Stimulated activated CD4-positive, alpha-beta T cell treated with anti-CD3 and anti-CD28 coated beads, Interleukin-1b, Interleukin-23, amount 100 ng/mL, for 4 hours (primary cell): ENCODE measurements around the gene UNKL.
"Not testable (repeated sequence)": the region's sequence is repeated elsewhere in the genome, so short reads cannot be mapped to it uniquely, and the experiment has no call there.

ENCODE experiments used
- DNase-seq, 2 donors: peaks; one replicate each; pipeline ENCODE4 v3.0.0-alpha.2; 2020; ENCODE audit warnings: low read depth in 2 of 2

The UNKL gene

DNA sequence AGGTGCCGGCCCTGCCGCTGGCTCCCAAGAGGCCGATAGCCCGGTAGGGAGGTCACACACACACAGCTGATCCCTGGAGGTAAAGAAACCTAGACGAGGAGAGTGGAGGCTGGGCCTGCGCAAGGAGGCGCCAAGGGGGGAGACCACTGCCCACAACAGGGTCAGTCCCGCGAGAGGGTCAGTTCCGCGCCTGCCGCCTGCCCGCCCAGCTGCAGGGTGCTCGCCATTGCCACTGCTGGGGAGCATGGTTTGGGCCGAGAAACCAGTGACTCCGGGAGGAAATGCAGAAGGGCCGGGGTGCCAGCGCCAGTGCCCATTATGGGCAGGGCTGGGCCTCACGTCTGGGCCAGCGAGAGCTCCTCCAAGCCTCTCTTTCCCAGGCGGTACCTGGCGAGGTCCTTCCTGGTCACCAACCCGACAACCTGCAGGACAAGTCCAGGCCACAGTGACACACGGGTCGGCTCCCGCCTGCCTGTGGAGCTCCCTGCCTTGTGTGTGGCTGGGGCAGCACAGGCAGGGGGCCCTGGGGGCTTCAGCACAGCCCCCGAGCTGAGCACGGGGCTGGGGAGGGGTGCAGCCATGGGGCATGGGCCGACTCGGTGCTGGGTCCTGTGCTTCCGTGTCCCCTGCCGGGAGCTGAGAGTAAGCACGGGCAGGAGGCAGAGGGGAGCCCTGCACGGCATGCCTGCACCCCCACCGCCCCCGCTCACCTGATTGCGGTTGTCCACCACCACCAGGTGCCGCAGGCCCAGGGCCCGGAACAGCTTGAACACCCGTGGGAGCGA, 32.0 kb upstream of the UNKL start:
- DNase-seq = no peak

DNA sequence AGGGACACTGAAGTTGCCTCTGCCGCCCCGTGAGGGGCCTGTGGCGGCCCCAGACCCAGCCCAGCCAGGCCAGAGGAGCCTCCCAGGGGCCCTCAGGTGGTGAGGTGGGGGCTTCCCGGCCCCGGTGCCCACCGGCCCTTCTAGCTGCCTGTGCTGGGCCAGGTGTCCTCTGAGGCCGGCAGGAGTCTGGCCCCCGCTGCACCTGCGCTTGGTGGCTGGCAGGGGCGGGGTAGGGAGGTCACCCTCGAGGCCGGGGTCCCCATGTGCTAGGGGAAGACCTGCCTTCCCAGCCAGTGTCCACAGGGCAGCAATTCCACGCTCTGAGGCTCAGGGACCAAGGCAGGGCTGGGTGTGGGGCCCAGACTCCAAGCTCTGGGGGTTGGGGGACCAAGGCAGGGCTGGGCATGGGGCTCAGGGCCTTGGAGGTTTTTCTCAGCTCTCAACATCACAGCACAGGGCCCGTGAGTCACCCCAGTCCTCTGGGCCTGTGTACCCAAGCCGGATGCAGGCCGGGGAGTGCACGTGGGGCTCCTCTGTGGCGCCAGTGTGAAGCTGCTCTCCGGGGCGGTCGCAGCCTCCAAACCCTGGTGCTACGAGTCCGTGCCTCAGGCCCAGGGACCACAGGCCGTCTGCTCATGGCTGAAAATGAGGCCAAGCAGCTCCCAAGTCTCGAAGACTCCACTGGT, 31.2 kb upstream of the UNKL start:
- no peak for DNase-seq

DNA sequence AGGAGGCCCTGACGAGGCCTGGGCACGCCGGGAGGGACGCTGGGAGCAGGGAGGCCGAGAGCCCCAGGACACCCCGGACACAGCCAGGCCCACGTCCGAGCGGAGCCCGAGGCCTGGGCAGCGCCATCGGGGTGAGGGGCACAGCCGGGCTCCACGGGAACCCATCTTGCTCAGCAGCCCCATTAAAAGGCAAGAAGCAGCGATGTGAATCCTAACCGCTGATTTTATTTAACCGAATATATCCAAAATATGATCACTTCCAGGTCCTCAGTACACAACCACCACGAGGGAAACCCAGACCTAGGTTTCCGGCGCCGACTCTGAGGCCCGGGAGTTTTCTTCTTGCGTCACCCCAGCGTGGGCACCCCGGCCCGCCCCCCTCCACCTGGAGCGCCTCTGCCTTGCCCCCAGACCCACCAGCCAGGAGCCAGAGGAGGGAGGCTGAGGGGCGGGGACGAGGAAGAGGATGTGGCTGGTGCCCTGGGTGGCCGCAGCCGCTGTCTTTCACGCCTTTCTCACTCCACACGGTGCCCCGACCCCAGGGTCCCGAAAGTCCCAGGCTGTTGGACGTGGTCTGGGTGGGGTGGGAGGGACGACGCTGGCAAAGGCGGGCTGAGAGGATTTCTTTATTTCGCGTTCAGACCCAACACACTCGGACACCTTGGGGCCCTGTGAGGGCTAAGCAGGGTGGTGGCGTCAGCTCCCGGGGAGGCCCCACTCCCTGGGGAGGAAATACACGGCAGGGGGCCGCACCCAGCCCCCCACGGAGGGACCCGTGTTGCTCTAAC, 30.4 kb upstream of the UNKL start:
- no peak for DNase-seq

DNA sequence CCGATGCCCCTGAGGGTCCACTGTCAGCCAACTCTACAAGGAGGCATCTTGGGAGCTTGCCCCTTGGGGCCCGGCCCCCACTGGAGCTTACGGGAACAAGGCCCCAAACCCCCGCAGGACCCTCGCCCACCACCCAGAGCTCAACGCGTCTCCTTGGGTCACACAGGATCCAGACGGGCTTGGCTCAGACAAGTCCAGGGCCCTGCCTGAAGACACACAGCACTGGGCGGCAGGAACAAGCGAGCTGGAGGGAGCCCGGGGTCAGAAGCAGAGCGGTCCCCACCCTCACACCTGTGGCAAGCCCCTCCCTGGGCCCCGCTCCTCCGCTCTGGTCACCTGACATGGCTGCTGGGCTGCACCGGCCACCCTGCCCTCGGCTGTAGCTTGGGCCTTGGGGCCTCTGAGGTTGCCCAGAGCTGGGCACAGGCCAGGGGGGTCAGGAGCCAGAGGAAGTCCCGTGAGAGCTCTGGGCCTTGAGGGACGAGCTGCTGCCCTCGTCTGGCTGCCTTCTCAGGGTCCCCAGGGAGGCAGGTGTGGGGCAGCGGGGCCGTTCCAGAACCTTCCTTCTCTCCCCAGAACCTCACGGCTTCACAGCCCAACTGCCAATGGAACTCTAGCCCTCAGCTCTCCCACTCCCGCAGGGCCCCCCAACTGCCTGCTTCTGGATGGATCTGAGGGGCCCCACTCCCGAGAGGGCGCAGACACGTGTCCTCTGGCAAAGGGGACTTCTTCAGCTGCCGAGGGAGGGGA, 29.7 kb upstream of the UNKL start, which contains the start of gene CCDC154:
CCDC154 (minus strand) TSS at position 577 of the 750 bp plus-strand sequence; CDS start at position 343, 234 bp downstream.
- no peak for DNase-seq

DNA sequence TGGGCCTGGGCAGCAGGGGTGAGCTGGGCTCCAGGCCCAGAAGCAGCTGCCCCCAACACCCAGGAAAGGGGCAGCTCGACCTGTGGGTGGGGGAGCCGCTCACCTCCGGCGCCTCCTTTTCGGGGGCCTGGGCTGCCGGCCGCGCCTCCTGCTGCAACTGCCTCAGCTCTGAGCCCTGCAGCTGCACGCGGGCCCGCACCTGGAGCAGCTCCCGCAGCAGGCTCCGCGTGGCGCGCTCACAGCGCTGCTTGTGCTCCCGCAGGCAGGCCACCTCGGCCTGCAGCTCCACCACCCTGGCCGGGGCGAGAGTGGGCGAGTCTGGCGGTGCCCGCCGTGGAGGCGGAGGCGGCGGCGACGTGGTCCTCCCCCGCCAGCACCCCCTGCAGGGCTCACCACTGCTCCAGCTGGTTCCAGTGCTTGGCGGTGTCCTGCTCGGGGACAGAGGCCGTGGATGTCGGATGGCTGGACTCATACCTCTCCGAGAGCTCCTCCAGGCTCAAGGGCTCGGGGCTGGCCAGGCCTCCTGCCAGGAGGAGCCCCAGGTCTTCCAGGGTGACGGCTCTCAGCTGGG, 29.0 kb upstream of the UNKL start:
- DNase-seq = no peak

DNA sequence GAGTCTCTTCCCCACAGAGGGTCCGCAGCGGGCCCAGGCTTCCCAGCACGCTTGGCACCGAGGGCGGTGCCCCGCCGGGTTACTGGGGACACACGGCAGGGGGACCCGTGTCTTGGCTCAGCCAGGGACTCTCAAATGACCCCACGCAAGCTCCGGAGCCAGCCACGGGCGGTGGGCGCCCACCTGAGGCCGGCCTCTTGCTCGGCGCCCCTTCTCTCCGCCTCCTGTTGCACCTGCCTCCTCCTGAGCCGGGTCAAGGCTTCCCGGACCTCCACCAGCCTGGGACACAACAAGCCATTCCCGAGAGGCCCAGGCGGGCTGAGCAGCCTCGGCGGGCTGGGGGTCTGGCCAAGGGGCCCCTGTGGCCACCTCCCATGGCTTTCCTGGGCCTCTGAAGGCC, 28.2 kb upstream of the UNKL start:
- DNase-seq = no peak

DNA sequence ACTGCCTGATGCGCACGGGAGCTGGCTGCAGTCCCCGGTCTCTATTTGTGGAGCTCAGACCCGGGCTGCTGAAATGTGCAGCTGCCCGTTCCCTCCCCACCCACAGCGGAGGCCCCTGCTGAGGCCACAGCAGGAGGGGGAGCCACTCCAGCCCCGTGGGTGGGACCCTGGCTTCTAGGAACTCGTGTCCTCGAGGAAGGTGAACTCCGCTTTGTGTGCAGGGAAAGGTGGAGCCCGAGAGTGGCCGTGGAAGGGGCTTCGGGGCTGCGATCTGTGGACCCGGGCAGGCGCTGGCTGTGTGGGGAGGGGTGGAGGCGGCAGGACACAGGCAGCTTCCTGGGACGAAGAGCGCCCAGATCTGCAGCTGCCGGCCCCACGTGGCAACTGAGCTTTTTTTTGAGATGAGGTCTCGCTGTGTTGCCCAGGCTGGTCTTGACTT, 26.9 kb upstream of the UNKL start:
- DNase-seq = no peak

DNA sequence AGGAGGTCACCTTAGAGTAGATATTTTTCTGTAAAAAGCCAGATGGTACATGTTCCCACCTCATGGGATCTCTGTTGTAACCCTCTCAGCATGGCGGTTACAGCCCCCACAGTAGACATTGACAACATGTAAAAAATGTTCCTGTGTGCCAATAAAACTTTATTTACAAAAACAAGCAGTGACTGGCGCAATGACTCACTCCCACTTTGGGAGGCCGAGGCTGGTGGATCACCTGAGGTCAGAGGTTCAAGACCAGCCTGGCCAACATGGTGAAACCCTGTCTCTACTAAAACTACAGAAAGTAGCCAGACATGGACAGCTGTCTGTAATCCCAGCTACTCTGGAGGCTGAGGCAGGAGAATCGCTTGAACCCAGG, 25.2 kb upstream of the UNKL start:
- DNase-seq = not testable (repeated sequence)

DNA sequence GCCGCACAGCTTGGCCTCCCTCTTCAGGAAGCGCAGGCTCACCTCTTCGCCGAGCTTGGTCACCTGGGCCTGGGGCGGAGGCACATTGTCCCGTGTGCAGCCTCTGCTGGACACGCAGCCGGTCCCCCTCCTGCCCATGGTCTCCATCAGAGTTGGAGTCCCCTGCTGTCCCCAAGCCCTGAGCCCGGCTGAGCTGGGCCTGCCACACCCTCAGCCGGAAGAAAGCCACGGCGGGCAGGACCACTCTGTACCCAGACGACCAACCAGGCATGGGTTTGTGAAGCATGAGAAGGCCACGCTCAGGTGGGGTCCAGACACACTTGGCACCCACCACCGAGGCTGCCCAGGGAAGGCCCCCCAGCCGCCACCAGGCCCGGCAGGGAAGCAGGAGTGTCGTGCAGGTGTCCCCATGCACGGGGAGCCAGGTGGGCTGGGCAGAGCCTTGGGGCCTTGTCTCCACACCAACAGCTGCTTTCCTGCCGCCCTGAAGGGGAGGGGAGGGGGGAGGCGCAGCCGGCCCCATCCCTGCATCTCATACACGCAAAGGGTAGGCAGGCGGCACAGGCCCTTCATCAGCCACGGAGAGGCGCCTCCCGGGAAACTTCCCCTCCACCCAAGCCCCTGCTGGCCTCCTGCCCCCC, 24.7 kb upstream of the UNKL start:
- DNase-seq = no peak

DNA sequence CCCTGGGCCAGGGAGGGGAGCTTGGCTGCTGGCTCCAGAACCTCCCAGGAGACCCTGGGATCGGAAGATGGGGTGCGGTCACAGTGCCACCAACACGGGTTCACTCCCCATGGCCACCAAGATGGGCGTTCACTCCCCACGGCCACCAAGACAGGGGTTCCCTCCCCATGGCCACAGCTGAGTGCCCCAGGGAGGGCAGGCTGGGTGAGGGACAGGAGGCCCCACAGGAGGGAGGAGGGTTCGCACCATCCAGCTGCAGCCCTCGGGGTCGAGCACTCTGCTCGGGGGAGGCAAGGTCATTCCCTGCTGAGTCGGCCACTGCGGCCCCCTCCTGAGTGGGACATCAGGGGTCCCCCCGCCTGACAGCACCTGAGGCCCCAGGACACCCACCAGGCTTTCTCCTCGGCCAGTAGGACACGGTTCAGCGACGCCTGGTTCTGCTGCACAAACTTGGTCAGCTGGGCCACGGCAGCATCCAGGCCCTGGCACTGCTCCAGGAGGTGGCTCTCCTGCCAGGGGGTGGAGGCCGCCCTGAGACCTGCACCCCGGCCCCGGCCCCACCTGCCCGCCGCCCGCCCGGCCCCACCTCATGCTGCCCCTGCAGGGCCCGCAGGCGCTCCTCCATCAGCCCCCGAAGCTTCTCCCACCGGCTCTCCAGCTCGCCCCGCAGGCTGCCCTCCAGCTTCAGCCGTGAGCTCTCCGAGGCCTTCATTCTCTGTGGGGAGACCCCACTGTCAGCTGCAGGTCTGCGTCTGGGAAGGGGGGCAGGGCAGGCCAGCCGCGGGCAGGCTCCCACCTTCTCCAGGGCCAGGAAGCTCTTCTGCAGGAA, 23.9 kb upstream of the UNKL start:
- DNase-seq = no peak

DNA sequence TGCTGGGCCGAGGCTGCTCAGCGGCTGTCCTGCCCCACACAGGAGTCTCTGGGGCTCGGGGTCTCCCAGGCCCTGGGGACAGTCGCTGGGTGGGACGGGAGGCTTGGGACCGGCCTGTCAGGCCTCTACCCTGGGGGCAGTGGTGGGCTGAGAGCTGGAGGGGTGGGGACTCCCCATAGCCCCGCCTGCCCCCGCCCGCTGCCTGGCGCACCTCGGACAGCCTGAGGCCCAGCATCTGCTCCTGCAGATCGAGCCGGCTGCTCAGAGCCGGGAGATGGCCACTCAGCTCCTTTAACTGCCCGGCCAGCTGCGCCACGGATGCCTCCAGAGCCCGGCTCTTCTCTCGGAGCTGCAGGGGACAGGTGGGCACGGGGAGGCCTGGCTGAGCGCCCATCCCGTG, 23.1 kb upstream of the UNKL start:
- DNase-seq = no peak

DNA sequence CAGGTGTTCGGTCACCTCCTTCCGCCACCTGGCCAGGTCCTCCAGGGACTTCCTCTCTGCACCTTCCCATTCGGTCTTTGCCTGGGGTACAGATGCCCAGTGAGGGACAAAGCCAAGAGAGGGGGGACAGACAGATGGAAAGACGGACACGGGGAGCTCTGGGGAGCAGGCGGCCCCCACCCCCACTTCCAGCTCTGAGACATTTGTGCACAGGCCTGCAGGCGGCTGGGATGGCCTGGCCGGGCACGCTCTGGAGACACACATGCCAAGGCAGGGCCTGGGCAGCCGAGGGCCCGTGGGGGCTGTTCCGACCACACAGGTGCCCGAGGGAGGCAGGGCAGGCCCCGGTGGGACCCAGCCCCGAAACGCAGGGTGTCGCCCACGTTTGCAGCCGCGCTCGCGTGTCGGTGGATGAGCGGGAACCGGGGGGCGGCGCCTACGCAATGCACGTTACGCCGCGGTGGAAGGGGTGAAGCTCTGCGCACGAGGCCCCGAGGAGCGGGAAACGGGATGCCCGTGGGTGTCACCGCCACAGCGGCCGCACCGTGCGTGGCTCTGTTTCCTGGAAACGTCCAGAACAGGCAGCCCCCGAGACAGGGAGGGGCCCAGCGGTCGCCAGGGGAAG, 22.3 kb upstream of the UNKL start:
- DNase-seq = no peak

DNA sequence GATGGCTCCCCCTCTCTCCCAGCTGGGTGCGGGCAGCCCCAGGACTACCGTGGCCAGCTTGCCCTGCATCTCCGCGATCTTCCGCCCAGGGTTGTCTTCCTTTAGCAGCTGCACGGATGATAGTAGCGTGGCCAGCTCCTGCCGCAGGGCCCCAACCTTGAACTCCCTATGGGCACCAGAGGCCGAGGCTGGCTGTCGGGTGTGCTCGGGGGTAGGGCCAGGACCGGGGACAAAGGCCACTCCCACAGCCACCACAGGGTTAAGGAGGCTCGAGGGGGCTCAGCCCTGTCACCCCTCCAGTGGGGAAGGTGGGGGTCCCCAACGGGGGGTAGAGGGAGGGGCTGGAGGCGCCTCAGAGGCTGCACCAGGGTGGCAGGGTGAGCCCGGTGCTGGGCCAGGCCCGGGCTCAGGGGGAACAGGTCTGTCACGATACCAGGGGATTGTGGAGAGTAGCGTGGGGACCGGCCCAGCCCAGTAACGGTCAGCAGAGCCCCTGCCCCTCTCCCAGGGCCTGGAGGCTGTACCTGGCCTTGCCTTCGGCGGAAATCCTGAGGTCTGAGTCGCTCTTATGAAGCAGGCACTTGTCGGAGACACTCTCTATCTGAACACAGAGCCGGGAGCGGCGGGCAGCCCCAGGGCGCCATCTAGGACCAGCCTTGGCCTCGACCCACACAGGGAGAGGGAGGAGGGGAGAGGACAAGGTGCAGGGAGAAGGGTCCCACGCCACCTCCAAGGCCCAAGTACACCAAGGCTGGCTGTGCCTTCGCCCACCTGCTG, 21.6 kb upstream of the UNKL start:
- no peak for DNase-seq

DNA sequence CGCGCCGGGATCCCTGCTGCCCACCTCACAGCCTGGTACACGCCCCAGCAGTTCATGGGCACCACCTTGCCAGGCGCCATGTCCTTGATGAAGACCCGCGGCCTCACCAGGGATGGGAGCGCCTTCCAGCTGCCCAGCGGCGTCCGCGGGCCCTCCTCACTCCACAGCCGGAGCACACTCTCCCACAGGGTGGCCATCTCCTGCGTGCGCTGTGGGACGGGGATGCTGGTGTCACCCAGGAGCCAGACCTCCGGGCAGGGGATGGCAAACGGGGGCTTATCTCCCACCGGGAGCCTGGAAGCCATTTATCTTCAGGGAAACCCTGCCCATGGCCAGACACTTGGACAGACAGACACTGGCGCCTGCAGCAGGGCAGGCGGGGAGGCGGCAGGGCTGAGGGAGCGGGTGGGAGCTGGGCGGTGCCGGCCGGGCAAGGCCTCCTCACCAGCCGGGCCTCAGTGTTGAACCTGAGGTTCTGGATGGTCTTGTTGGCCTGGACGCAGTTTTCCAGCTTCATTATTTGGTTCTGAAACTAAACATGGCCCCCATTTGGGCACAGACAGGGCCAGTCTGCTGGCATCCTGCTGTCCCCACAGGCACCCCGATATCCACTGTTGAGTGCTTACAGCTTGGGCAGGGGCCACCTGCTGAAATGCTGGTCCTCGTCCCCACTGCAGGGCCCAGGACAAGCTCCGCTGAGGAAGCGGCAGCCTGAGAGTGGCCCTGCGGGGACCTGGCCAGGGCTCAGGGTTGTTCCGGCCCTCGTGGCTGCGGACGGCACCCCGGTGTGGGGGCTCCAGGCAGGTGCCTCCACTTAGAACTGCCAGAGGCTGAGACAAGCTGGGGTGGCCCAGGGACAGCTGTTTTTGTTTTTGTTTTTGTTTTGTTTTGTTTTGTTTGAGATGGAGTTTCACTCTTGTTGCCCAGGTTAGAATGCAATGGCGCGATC, 20.4 kb upstream of the UNKL start:
- DNase-seq = no peak

DNA sequence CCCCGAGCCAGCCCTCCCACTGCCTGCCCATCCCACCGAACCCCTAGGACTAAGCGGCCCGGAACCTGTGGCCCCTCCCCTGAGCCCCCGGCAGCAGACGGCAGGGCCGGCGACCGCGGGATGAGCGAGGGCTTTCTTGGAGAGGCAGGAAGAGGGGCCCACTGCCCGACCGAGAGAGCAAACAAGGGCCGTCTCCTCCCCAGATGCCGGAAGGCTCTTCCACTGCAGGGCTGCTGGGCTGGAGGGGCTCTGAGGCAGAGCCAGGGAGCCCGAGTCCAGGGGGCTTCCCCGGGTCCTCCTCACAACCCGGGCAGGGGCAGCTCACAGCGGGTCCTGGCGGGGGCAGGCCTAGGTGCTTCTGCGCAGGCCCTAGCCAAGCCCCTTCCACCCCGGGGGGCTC, 19.3 kb upstream of the UNKL start:
- no peak for DNase-seq

DNA sequence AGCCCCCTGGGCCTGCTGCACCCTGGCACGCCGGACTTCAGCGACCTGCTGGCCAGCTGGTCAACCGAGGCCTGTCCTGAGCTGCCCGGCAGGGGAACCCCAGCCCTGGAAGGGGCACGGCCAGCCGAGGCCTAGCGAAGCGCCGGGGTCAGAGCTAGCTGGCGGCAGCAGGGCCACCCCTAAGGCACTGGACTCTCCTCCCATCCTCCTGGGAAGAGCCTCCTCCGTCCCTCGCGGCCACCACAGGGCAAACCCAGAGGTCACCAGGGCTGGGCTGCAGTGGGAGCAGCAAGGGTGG, 18.7 kb upstream of the UNKL start:
- DNase-seq = no peak

DNA sequence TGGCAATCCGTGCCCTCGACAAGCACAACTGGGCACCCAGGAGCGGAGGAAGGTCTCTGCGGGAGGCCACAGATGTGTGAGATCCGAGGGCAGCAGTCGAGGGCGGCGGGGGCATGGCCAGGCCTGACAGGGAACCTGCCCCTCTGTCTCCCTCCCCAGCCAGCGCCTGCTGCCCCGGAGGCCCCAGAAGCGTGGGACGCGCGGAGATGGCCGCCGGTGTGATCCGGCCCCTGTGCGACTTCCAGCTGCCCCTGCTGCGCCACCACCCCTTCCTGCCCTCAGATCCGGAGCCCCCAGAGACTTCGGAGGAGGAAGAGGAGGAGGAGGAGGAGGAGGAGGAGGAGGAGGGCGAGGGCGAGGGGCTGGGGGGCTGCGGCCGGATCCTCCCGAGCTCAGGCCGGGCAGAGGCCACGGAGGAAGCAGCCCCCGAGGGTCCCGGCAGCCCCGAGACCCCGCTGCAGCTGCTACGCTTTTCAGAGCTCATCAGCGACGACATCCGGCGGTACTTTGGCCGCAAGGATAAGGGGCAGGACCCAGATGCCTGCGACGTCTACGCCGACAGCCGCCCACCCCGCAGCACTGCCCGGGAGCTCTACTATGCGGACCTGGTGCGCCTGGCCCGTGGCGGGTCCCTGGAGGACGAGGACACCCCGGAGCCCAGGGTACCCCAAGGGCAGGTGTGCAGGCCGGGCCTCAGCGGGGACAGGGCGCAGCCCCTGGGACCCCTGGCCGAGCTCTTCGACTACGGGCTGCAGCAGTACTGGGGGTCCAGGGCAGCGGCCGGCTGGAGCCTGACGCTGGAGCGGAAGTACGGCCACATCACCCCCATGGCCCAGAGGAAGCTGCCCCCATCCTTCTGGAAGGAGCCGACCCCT, 18.1 kb upstream of the UNKL start:
- DNase-seq = no peak
